WI38 (cell line): ENCODE data around the gene SIL1.

Experiments
- H3K4me3 ChIP-seq: 2 replicates; pipeline ENCODE4 v1.5.1; 2011; ENCODE audit warnings: low read depth, mild to moderate bottlenecking, control low read depth, low read length
- TF ChIP-seq, protein P1 (sequence below): IDR thresholded peaks from 2 replicates; pipeline ENCODE4 v1.5.1; 2012; ENCODE audit warnings: low read depth, mild to moderate bottlenecking, control low read depth, low read length

Gene SIL1

DNA sequence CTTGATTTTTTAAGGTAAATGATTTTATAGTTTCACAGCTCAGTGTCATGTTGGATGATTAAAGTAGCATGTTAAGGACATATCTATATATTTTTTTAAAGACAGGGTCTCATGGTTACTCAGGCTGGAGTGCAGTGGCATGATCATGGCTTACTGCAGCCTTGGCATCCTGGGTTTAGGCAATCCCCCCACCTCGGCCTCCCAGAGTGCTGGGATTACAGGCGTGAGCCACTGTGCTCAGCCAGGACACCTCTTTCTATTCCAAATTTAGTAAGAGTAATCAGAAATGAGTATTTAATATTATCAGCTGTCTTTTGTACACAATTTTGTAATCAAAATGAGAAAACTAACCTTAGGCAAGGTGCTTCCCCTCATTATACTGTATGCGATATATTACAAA, 284.4 kb downstream of the SIL1 start:
- TF ChIP-seq, protein P1, sequence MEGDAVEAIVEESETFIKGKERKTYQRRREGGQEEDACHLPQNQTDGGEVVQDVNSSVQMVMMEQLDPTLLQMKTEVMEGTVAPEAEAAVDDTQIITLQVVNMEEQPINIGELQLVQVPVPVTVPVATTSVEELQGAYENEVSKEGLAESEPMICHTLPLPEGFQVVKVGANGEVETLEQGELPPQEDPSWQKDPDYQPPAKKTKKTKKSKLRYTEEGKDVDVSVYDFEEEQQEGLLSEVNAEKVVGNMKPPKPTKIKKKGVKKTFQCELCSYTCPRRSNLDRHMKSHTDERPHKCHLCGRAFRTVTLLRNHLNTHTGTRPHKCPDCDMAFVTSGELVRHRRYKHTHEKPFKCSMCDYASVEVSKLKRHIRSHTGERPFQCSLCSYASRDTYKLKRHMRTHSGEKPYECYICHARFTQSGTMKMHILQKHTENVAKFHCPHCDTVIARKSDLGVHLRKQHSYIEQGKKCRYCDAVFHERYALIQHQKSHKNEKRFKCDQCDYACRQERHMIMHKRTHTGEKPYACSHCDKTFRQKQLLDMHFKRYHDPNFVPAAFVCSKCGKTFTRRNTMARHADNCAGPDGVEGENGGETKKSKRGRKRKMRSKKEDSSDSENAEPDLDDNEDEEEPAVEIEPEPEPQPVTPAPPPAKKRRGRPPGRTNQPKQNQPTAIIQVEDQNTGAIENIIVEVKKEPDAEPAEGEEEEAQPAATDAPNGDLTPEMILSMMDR: no peak
- no peak overlapping the region for H3K4me3 ChIP-seq

DNA sequence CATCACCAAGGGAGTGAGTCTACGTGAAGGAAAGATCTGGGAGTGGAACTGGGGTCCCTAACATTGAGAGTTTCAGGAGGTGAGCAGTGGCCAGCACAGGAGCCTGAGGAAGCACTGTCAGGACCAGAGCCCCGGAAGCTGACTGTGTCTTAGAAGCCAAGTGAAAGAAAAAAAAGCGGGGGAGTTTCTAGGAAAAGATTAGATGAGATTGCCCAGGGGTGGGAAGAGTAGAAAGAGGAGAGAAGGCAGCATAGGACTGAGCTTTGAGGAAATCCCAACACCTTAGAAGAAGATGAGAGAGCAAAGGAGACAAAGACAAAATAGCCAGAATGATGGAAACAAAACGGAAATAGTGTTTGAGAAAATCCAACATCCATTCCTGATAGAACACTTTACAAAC, 286.1 kb downstream of the SIL1 start:
- TF ChIP-seq, protein P1: no peak

DNA sequence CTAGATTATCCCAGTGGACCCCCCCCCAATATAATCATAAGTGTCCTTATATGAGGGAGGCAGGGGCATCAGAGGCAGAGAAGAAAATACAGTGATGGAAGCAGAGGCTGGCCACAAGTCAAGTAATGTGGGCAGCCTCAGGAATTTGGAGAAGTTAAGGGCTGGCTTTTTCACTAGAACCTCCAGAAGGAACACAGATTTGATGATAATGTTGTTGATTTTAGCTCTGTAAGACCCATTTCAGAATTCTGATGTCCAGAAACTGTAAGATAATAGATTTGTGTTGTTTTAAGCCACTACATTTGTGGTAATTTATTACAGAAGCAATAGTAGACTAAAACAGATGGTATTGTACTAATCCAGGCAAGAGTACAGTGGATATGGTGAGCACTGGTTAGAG, 286.7 kb downstream of the SIL1 start:
- TF ChIP-seq, protein P1: no peak
- no peak overlapping the region for H3K4me3 ChIP-seq

More for the DNA sequence above, 286.1 kb downstream of the SIL1 start:
- H3K4me3 ChIP-seq: no peak overlapping the region

DNA sequence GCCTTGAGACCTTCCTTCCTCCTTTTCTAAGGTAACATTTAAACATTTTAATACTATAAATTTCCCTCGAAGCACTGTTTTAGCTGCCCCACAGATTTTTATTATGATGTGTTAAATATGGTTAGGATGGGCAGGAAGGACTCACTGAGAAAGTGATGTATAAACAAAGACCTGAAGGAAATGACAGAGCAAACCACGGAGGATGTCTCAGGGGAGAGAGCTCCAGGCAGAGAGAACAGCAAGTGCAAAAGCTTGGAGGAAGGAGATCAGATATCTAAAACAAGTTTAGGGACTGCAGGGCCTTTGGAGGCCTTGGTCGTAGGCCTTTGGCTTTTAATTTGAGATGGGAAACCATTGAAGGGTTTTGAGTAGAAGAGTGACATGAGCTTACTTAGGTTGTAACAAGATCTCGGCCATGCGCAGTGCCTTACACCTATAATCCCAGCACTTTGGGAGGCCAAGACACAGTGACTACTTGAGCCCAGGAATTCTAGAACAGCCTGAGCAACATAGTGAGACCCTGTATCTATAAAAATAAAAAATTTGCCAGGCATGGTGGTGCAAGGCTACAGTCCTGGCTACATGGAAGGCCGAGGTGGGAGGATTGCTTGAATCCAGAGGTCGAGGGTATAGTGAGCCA, 287.5 kb downstream of the SIL1 start:
- TF ChIP-seq, protein P1: no peak

DNA sequence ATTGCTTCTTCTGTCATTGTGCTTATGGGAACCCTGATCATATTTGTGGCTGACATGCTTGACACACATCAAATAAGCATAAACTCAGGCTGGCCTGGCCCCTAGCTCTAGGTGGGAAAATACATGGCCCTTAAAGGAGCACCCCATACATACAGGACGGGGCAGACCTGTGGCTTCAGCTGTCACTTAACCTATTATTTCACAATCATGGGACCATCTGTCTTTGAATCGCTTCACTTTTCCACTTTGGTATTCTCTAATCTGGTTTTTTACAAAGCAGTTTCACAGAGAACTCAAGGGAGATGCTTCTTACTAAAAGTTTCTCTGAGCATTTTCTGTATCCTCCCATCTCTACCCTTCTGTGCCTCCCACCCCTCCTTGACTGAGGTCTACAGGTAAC, 288.4 kb downstream of the SIL1 start:
- H3K4me3 ChIP-seq: no peak overlapping the region
- TF ChIP-seq, protein P1: no peak

More for the DNA sequence above, 287.5 kb downstream of the SIL1 start:
- H3K4me3 ChIP-seq: no peak overlapping the region

DNA sequence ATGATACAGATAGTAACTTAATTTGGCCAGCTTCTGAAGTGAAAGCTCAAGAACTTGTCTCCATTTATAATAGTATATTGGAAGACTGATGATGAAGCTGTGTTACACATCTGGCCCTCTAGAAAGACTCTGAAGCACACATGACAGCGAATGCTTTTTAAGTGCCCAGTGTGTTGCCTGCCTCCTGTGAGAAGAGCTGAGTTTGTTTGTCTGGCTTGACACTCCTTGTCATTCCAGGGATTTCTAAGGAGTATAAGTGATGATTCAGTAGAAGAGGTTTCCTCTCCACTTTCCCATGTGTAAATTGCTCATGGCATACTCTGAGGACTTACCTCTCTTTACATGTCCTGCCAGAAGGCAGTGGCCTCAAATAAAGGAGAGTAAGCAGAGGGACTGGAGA, 292.6 kb downstream of the SIL1 start:
- H3K4me3 ChIP-seq: no peak overlapping the region
- TF ChIP-seq, protein P1: no peak

DNA sequence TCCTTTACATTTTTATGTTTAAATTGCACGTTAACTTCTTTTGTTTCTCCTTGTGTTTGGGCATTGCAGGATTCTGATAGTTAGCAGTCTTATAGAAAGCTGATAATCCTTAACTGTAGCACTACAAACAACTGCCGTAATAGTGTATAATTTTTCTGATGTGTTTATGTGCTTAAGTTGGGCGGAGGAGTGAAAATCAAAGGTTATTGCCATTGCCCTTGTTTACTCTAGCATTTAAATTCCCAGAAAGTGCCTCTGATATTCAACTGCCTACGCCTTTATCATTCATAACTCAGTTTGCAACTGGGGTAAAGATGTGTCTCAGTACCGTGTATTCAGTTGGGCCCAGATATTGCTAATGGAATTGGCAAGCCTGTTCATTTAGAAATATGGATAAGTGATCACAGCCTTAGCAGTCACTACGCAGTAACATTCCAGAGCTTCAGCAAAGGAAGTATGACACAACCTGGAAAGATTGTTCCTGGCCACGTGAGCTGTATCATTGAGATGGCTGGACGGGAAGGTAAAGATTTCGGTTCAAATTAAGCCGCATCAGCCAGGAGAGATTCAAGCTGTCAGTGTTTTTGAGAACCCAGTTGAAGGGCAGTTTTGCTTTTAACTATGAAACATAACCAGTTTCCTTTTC, 294.9 kb downstream of the SIL1 start:
- TF ChIP-seq, protein P1: no peak
- H3K4me3 ChIP-seq: no peak overlapping the region
